Type B pancreatic cell (in vitro differentiated cells): ENCODE results near the gene FUT9. TPM values are rescaled to one million over a fixed set of nuclear protein-coding genes. Genes with fewer than 3 reads are reported as not detected.

Experiments used
- DNase-seq: peaks from one replicate; pipeline ENCODE4 v3.0.0; 2021; ENCODE audit warnings: mixed read lengths; ENCODE audit not compliant: unreplicated experiment; ENCODE audit errors: extremely low spot score
- H3K27ac Mint-ChIP-seq: 2 replicates; pipeline ENCODE4 v1.8.0; 2021; ENCODE audit warnings: mild to moderate bottlenecking, mixed read lengths
- H3K27me3 Mint-ChIP-seq: 2 replicates; pipeline ENCODE4 v1.8.0; 2021; ENCODE audit warnings: mixed read lengths
- H3K36me3 Mint-ChIP-seq: 2 replicates; pipeline ENCODE4 v1.8.0; 2021; ENCODE audit warnings: mixed read lengths
- H3K4me1 Mint-ChIP-seq: one replicate; pipeline ENCODE4 v1.8.0; 2021; ENCODE audit warnings: mixed read lengths; ENCODE audit not compliant: unreplicated experiment
- H3K4me3 Mint-ChIP-seq: 2 replicates; pipeline ENCODE4 v1.8.0; 2021; ENCODE audit warnings: mild to moderate bottlenecking, mixed read lengths
- H3K9me3 Mint-ChIP-seq: 2 replicates; pipeline ENCODE4 v1.8.0; 2021; ENCODE audit warnings: mixed read lengths
- CTCF ChIP-seq: fragments of 200-600 bp; sonication (generic); conservative IDR thresholded peaks from 2 replicates; pipeline ENCODE4 v1.5.0; 2021; ENCODE audit warnings: antibody characterized with exemption, mild to moderate bottlenecking
- long read RNA-seq: library from polyadenylated mRNA; unstranded; transcript quantifications from one replicate; pipeline ENCODE4 v2.0.0, GENCODE V29; 2020
- total RNA-seq: library from RNA; stranded (reverse); gene quantifications from 2 replicates; pipeline ENCODE4 v1.2.1, GENCODE V29; 2021; ENCODE audit warnings: low replicate concordance

Gene FUT9
- 1.4 and 4.9 TPM in 2 replicates for total RNA-seq
- long read RNA-seq, partial matches to known transcripts: 0 of 2 reads
- long read RNA-seq, other reads (novel, unspliced or antisense): 2 of 2 reads

- H3K27me3 Mint-ChIP-seq: peaks cover 61% of the 10 kb centered on the region
- H3K4me1 Mint-ChIP-seq: peaks cover 4% of the 10 kb centered on the region
- peak; percentile 72 for DNase-seq
- peak within 1 kb of the TSS; percentile 89 for H3K4me3 Mint-ChIP-seq
- H3K36me3 Mint-ChIP-seq: no peaks in the 10 kb centered on the region
- H3K27ac Mint-ChIP-seq: peak within 1 kb of the TSS; percentile 43
- H3K9me3 Mint-ChIP-seq: no peaks in the 10 kb centered on the region
- peak; percentile 48 for TF ChIP-seq CTCF
Measured at GRCh38 chr6:96015518-96016333, at the start of gene FUT9. Gene FUT9 (plus strand): TSS chr6:96015974. CDS start chr6:96203156, 187,182 bp downstream.

GRCh38 chr6:95967594-95967993 is 48.2 kb upstream of the FUT9 start:
- Mint-ChIP-seq H3K36me3 (no peaks in the 10 kb centered on the region), H3K4me1 (no peaks in the 10 kb centered on the region), H3K9me3 (peaks cover 8% of the 10 kb centered on the region), H3K4me3 (no peak overlapping the region), H3K27me3 (peaks cover 5% of the 10 kb centered on the region), H3K27ac (no peak overlapping the region)
- DNase-seq: no peak
- TF ChIP-seq CTCF: no peak

GRCh38 chr6:95973976-95974375 is 41.8 kb upstream of the FUT9 start:
- Mint-ChIP-seq H3K4me3 (no peak overlapping the region), H3K36me3 (no peaks in the 10 kb centered on the region)

GRCh38 chr6:95978230-95978629 is 37.5 kb upstream of the FUT9 start:
- H3K9me3 Mint-ChIP-seq: no peaks in the 10 kb centered on the region
- no peaks in the 10 kb centered on the region for H3K36me3 Mint-ChIP-seq
- no peak overlapping the region for H3K4me3 Mint-ChIP-seq
- no peaks in the 10 kb centered on the region for H3K27me3 Mint-ChIP-seq
- no peak for TF ChIP-seq CTCF
- no peaks in the 10 kb centered on the region for H3K4me1 Mint-ChIP-seq
- H3K27ac Mint-ChIP-seq: no peak overlapping the region
- no peak for DNase-seq

More at GRCh38 chr6:95973976-95974375, 41.8 kb upstream of the FUT9 start:
- no peak for TF ChIP-seq CTCF
- DNase-seq: no peak
- H3K27me3 Mint-ChIP-seq: no peaks in the 10 kb centered on the region
- no peak overlapping the region for H3K27ac Mint-ChIP-seq
- peaks cover 8% of the 10 kb centered on the region for H3K9me3 Mint-ChIP-seq
- no peaks in the 10 kb centered on the region for H3K4me1 Mint-ChIP-seq

- no peak for TF ChIP-seq CTCF
- no peak overlapping the region for H3K4me3 Mint-ChIP-seq
- H3K9me3 Mint-ChIP-seq: peaks cover 11% of the 10 kb centered on the region
- no peaks in the 10 kb centered on the region for H3K4me1 Mint-ChIP-seq
- no peaks in the 10 kb centered on the region for H3K36me3 Mint-ChIP-seq
- no peak for DNase-seq
- H3K27me3 Mint-ChIP-seq: no peaks in the 10 kb centered on the region
- no peak overlapping the region for H3K27ac Mint-ChIP-seq
Measured at GRCh38 chr6:95991906-95992305, 23.9 kb upstream of the FUT9 start.
